Ramos (cell line): ENCODE results near the gene TIMP2.
"Not testable (repeated sequence)": the region's sequence is repeated elsewhere in the genome, so short reads cannot be mapped to it uniquely, and the experiment has no call there.

Source experiments
- in situ Hi-C: fragments of 300-500 bp; cut with MboI; formaldehyde crosslinking; loops from one replicate; pipeline ENCODE4 v1.14.3; 2022; ENCODE audit warnings: low sequenced_read_pairs; ENCODE audit not compliant: unreplicated experiment

The TIMP2 gene

GRCh38 chr17:78892062-78892456 is 33.1 kb downstream of the TIMP2 start:
- in situ Hi-C loops: no loop called here

- in situ Hi-C loops: no loop called here
Observed at GRCh38 chr17:78891406-78892061, 33.7 kb downstream of the TIMP2 start.

GRCh38 chr17:78890498-78890897 is 34.7 kb downstream of the TIMP2 start:
- in situ Hi-C loops: no loop called here

DNA sequence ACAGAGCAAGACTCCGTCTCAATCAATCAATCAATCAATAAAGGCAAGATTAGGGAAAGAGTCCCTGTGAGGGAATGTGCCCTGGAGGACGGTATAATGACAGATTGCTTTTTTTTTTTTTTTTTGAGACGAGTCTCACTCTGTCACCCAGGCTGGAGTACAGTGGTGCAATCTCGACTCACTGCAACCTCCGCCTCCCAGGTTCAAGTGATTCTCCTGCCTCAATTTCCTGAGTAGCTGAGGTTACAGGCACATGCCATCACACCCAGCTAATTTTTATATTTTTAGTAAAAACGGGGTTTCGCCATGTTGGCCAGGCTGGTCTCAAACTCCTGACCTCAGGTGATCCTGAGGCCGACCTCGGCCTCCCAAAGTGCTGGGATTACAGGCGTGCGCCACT is 35.1 kb downstream of the TIMP2 start:
- in situ Hi-C loops: not testable (repeated sequence)

DNA sequence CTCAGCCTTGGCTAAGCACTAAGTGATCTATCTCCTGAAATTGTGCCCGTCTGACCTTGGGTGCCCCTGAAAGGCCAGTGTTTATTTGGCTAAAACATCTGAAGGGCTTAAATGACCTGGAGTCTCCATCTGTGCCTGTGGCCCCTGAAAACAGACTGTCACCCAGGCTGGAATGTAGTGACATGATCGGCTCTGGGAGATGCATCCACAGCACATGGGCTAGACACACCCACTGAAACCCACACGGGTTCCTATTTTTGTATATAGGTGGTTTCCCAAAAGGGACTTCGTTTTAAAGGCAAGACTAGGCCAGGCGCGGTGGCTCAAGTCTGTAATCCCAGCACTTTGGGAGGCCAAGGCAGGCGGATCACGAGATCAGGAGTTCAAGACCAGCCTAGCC is 35.7 kb downstream of the TIMP2 start:
- in situ Hi-C loops: no loop called here

DNA sequence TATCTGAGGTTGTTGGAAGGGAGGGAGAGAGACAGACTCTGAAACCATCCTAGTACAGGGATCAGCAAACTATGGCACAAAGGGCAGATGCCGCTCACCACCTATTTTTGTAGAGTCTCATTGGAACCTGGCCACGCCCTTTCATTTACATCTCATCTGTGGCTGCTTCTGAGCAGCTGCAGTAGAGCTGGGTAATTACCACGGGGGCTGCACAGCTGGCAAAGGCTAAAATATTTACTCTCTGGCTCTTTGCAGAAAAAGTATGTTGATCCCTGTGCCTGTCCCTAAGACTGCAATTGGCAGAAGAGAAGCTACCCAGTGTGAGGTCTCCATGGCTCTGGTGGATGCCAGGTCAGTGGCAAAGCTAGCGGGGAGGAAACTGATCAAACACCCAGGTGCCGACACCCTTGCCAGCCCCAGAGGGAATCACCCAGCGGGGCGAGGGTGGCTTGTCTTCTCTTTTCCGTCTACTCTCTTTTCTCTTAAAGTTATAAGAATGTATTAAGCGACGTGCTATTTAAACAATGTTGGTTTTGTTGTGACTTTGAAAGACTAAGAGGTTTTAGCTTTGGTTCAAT is 36.2 kb downstream of the TIMP2 start:
- in situ Hi-C loops: no loop called here

- in situ Hi-C loops: no loop called here
Observed at GRCh38 chr17:78886954-78887353, 38.2 kb downstream of the TIMP2 start.

DNA sequence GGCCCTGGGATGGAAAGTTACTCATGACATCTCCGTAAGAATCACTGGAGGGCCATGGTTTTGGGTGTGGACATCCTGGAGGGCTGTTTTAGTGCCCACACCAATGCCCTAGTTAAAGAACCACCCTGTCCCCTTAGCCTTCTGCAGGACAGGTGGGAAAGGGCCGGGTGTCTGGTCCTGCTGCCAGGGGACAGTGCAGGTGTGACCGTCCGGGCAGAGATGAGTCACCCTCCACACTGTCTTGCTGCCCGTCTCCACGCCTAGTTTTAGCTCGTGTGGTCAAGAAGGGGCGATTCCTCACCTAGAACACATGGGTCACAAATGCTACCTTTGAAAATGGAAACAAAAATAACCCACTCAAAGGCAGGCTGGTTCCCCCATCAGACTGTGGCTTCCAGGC is 39.2 kb downstream of the TIMP2 start:
- in situ Hi-C loops: no loop called here

DNA sequence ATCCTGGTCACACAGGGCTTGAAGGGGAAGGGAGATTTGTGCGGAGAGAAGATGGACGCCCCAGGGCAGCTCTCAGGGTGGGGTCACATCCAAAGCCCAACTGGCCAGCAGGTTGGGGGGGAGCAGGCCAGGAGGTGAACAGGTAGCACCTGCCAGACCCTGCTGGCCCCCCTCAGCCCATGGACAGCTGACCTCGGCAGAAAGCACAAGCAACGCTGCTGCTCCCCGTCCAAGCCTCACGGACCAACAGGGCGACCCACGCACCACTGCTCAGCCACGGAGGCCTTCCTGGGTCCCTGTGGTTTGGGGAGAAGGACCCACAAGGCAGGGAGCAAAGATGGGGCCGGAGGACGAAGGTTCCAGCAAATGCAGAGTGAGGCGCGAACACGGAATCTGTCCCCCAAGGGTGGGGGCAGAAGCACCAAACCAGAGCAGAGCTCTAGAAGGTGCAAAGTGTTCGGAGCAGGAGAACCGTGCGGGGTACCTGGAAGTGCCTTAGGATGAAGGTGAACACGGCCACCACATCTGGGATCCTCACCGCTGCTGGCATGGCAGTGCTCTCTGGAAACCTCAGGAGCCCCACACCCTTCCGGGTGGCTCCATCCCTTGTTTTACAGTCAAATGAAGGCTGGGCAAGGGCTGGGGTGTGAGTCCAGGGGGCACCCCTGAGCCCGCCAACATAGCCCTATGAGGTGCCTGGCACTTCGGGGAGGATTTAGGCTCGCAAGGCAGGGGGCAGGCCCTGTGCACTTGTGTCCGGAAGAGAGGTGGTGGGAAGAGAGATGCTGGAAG is 40.1 kb downstream of the TIMP2 start:
- in situ Hi-C loops: no loop called here

GRCh38 chr17:78884148-78884825 is 40.9 kb downstream of the TIMP2 start:
- in situ Hi-C loops: no loop called here

DNA sequence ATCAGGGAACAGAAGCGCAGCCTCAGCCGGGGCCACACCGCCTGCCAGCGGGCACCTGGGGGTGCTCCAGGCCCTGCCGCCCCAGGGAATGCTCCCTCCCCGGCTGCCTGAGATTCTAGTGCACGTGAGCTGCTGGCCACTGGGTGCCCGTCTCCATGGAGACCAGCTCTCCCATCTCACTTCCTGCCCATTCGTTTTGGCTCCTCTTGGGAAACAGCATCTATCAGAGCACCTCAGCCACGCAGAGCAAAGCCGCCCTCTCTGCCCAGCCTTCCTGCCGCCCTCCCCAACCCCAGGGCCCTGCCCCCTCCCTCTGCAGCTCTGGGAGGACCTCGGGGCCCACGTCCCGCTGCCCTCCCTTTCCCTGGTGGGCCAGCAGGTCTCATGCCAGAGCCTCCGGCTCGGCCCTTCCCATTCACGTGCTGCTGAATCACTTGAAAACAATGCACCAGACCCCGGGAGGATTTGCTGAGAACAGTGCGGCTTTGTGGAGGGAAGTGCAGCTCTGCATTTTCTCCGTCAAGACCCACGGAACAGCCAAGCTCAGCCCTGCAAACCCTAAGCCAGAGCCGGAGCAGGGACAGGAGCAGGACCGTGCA is 41.6 kb downstream of the TIMP2 start:
- in situ Hi-C loops: no loop called here

DNA sequence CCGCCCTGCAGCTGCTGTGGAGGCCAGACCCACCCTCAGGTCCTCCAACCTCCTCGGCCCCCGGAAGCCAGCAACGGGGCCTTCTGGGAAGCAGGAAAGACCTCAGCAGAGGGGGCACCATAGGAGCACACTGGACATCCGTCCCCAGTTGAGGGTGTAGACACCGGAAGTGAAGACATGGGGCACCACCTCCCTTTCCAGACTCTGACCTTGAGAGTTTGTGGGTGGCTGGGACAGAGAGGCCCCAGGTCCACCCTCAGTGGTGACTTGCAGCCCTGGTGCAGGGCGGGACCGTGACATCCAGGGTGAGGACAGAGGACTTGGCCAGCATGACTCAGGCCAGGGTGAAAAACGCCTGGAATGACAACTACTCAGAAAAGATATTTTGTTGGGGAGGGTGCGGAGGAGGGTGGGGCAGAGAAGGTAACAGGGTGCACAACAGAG is 42.1 kb downstream of the TIMP2 start:
- in situ Hi-C loops: no loop called here

DNA sequence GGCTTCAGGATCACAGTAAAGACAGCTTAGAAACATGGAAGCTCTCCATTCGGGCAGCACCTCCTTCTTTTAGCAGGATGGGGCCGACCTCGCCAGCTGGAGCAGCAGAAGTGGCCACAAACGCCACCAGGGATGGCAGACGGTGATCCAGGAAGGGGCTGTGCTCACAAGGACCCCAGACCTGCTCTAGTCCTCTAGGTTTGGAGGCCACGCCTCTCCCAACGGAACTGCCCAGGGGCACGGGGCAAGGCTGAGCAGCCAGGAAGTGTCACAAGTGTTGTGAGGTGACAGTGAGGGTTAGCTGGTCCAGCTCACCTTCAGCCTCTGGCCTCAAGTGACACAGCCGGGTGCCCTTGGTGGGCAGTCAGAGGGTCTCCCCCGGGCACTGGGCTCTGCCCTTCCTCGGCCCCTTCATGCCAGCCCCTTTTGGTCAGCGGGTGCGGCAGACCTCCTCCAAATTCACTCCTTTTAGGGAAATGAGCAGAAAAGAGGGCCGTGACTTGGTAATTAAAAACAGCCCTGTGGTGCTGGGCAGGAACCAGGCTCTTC is 42.6 kb downstream of the TIMP2 start:
- in situ Hi-C loops: no loop called here

DNA sequence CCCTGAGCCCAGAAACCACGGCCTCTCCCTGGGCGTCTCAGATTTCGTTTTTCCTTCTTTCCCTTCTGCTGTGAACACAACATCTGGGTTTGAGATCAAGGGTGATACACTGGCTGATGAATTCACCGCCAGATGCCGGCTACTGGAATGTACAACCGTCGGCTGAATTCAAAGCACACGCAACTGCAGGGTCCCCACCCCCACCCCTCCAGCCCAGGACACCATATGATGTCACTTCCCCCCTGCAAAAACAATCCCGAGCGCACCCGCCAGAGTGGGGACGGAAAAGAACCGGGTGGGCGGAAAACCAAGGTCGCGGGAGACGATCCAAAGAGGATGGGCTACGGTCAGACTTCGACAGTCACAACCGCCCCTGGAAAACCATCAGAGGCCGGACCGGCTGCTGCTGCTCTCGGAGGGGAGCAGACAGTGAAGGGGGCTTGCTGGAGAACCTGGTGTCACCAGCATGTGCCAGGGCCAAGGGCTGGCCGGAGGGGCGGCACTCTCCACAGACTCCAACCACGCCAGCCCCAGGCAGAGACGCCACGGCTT is 45.5 kb downstream of the TIMP2 start:
- in situ Hi-C loops: no loop called here

DNA sequence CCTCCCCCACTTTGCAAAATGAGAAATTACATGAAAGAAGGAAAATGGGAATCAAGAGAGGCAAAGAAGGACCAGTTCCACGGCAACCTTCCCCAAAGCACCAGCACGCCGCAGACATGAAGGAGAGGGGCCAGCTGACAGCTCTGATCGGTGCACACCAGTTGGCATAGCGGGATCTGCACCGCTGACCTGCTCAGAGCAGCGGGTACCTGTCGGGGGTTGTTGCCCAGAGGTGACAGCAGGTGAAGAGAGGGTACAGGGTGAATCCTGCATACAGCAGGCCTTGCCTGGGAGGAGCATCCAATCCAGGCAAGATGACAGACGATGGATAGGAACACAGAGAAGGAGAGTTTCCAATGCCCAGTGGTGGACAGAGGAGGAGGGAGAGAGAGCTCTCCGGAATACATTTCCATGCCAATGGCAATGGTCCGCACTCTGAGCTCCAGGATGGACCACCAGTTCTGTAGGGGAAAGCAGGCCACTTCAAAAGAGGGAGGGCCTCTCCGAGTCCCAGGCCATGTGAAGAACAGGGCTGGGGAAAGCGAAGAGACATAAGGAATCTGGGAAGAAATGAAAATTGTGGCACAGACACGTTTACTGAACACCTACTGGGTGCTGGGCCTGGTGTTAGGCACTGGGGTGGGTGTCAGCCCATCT is 46.2 kb downstream of the TIMP2 start:
- in situ Hi-C loops: no loop called here

- in situ Hi-C loops: no loop called here
Observed at GRCh38 chr17:78878261-78878660, 46.9 kb downstream of the TIMP2 start.

DNA sequence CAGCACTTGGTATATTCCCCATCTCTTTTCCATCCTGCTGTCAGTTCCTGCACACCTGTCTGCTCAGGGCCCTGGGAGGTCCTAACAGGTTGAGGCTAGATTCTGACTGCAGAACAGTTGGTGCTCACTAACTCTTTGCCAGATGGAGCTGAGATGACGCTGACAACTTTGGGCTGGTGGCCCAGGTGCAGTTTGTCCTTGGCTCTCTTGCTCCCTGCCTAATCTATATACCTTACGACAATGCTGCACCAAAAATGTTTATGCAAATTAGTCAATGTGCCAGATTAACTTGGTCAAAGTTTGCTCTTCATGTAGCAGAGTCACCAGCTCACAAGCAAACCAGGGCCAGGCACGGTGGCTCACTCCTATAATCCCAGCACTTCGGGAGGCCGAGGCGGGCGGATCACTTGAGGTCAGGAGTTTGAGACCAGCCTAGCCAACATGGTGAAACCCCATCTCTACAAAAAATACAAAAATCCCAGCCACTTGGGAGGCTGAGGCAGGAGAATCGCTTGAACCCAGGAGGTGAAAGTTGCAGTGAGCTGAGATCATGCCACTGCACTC is 48.2 kb downstream of the TIMP2 start:
- in situ Hi-C loops: not testable (repeated sequence)

DNA sequence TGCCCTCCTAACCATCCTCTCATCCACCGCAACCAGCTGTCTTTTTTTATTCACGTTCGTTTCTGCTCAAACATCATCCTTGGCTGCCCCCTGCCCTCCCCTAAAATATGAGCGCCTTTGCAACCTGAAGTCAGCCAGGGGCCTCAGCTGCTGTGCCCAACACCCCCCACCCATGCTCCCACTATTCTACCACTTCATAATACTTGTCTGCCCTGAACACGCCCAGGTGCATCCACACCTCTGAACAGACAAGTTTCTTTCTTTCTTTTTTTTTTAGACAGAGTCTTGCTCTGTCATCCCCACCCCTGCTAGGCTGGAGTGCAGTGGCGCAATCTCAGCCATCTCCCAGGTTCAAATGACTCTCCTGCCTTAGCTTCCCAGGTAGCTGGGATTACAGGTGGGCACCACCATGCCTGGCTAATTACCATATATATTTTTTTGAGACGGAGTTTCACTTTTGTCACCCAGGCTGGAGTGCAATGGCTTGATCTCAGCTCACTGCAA is 49.0 kb downstream of the TIMP2 start:
- in situ Hi-C loops: no loop called here
